Parathyroid adenoma (tissue), 2 donors: ENCODE measurements around the gene NPAS3.

Experiments used
- H2AFZ ChIP-seq: fragments of 300-600 bp; sonication (generic); one replicate; pipeline ENCODE4 v1.7.0; 2017; ENCODE audit warnings: antibody characterized with exemption, mild to moderate bottlenecking
- H3K27ac ChIP-seq: fragments of 300-600 bp; sonication (generic); one replicate; pipeline ENCODE4 v1.7.0; 2017
- H3K27me3 ChIP-seq: fragments of 300-600 bp; sonication (generic); one replicate; pipeline ENCODE4 v1.7.0; 2017; ENCODE audit warnings: low read length; ENCODE audit not compliant: control insufficient read depth, insufficient read depth
- H3K36me3 ChIP-seq: fragments of 300-600 bp; sonication (generic); one replicate; pipeline ENCODE4 v1.7.0; 2017; ENCODE audit warnings: low read length; ENCODE audit not compliant: control insufficient read depth, insufficient read depth
- H3K4me1 ChIP-seq: fragments of 300-600 bp; sonication (generic); one replicate; pipeline ENCODE4 v1.7.0; 2017; ENCODE audit warnings: control low read depth
- H3K4me2 ChIP-seq: fragments of 300-600 bp; sonication (generic); one replicate; pipeline ENCODE4 v1.7.0; 2017; ENCODE audit warnings: low read length
- H3K4me3 ChIP-seq: fragments of 300-600 bp; sonication (generic); one replicate; pipeline ENCODE4 v1.7.0; 2017; ENCODE audit warnings: low read depth, low read length
- H3K79me2 ChIP-seq: fragments of 300-600 bp; sonication (generic); one replicate; pipeline ENCODE4 v1.7.0; 2017; ENCODE audit warnings: control low read depth
- H3K9ac ChIP-seq: fragments of 300-600 bp; sonication (generic); one replicate; pipeline ENCODE4 v1.7.0; 2017; ENCODE audit warnings: mild to moderate bottlenecking
- H3K9me3 ChIP-seq: fragments of 300-600 bp; sonication (generic); one replicate; pipeline ENCODE4 v1.7.0; 2017; ENCODE audit warnings: low read length; ENCODE audit not compliant: control insufficient read depth
- CTCF ChIP-seq: fragments of 300-600 bp; sonication (generic); IDR thresholded peaks from one replicate; pipeline ENCODE4 v1.7.0; 2017; ENCODE audit warnings: antibody characterized with exemption, mild to moderate bottlenecking
- donor health status: primary hyperparathyroidism.

The NPAS3 gene

GRCh38 chr14:33609582-33609981 lies 670.9 kb downstream of the NPAS3 start:
- Histone ChIP-seq H3K9me3 (no peaks in the 10 kb centered on the region), H3K4me3 (no peak overlapping the region), H3K4me1 (no peaks in the 10 kb centered on the region), H2AFZ (no peak overlapping the region), H3K9ac (no peak overlapping the region), H3K4me2 (no peak overlapping the region), H3K27ac (no peak overlapping the region), H3K27me3 (no peaks in the 10 kb centered on the region), H3K79me2 (no peaks in the 10 kb centered on the region), H3K36me3 (no peaks in the 10 kb centered on the region)
- TF ChIP-seq CTCF: no peak

GRCh38 chr14:33610121-33610520 lies 671.4 kb downstream of the NPAS3 start:
- H3K4me2 ChIP-seq: no peak overlapping the region
- H3K9me3 ChIP-seq: no peaks in the 10 kb centered on the region
- H3K27ac ChIP-seq: no peak overlapping the region
- H3K4me1 ChIP-seq: no peaks in the 10 kb centered on the region
- H3K36me3 ChIP-seq: no peaks in the 10 kb centered on the region
- no peak overlapping the region for H3K4me3 ChIP-seq
- H3K9ac ChIP-seq: no peak overlapping the region
- TF ChIP-seq CTCF: no peak
- H3K79me2 ChIP-seq: no peaks in the 10 kb centered on the region
- no peak overlapping the region for H2AFZ ChIP-seq
- no peaks in the 10 kb centered on the region for H3K27me3 ChIP-seq

- Histone ChIP-seq H2AFZ (no peak overlapping the region), H3K4me2 (no peak overlapping the region), H3K36me3 (no peaks in the 10 kb centered on the region), H3K4me3 (no peak overlapping the region), H3K4me1 (no peaks in the 10 kb centered on the region), H3K27ac (no peak overlapping the region), H3K27me3 (no peaks in the 10 kb centered on the region), H3K9ac (no peak overlapping the region), H3K9me3 (no peaks in the 10 kb centered on the region), H3K79me2 (no peaks in the 10 kb centered on the region)
- TF ChIP-seq CTCF: no peak
These were observed 672.9 kb downstream of the NPAS3 start for GRCh38 chr14:33611405-33612196.

- Histone ChIP-seq H3K9ac (no peak overlapping the region), H3K4me2 (no peak overlapping the region), H3K79me2 (no peaks in the 10 kb centered on the region), H3K9me3 (no peaks in the 10 kb centered on the region), H3K27ac (no peak overlapping the region), H3K4me3 (no peak overlapping the region), H2AFZ (no peak overlapping the region), H3K4me1 (no peaks in the 10 kb centered on the region), H3K27me3 (no peaks in the 10 kb centered on the region), H3K36me3 (no peaks in the 10 kb centered on the region)
- no peak for TF ChIP-seq CTCF
These were observed 673.5 kb downstream of the NPAS3 start for GRCh38 chr14:33612197-33612505.

GRCh38 chr14:33617154-33617553 lies 678.5 kb downstream of the NPAS3 start:
- Histone ChIP-seq H3K79me2 (no peaks in the 10 kb centered on the region), H3K9ac (no peak overlapping the region), H3K4me1 (no peaks in the 10 kb centered on the region), H3K36me3 (no peaks in the 10 kb centered on the region), H3K4me3 (no peak overlapping the region), H3K27ac (no peak overlapping the region), H3K4me2 (no peak overlapping the region), H2AFZ (no peak overlapping the region), H3K27me3 (no peaks in the 10 kb centered on the region), H3K9me3 (no peaks in the 10 kb centered on the region)
- TF ChIP-seq CTCF: no peak
